ENCODE data around the gene HERC4. TPM values are rescaled to one million over a fixed set of nuclear protein-coding genes. Genes with fewer than 3 reads are reported as not detected.

Gene HERC4
- total RNA-seq, 1 donor from 2014 or later = 74.2 TPM

DNA sequence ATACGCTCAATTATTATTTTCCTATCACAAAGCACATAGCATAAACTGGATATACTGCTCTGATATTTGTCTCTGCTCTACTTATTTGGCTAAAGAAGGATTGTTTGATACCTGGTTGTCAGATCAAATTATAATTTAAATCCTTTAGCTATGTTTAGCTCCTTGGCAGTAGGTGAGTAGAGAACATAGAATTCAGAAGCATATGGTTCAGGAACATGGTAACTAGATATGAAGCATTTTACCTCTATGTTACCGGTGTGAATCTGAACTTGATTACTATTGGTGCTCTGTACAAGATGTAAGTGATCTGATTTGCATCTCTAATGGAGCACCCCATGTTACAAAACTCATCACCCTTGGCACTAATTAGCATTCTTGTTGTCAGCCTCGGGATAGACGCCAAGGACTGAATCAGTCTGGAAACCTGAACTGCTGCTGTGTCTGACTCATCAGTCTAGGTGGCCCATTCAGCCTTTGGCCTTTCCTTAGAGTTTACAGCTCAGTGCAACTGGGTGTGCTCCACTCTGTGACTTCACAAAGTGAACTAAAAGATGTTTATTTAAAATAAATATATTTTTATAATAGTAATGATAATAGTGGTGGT is 21.9 kb upstream of the HERC4 start:
- H3K4me1 Mint-ChIP-seq = no peaks in the 10 kb centered on the region
- DNase-seq (ENCODE audit: low spot score) = peak; percentile 39
- no peaks in the 10 kb centered on the region for H3K9me3 ChIP-seq (ENCODE audit: low read depth)

DNA sequence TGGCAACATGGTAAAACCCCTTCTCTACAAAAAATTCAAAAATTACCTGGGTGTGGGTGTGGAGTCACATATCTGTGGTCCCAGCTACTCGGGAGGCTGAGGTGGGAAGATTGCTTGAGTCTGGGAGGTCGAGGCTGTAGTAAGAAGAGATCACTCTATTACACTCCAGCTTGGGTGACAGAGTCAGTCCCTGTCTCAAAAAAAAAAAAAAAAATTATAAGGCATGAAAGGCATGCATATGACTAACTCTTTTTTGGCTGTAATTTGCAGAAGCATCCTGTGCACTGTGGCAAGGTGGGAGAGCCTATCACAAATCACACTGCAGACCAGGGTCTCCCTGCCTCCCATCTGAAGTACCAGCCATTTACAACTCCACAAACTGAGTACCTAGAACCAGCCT is 20.1 kb upstream of the HERC4 start:
- Histone ChIP-seq H3K27ac (no peak overlapping the region), H3K4me3 (no peak overlapping the region), H3K4me1 (no peaks in the 10 kb centered on the region), H3K79me2 (ENCODE audit: low read depth) (no peaks in the 10 kb centered on the region), H3K9ac (no peak overlapping the region), H3F3A (ENCODE audit: low read depth) (no peaks in the 10 kb centered on the region), H3K9me3 (ENCODE audit: low read depth) (no peaks in the 10 kb centered on the region), H3K4me2 (no peak overlapping the region), H2AFZ (replicated peaks) (no peak overlapping the region), H3K36me3 (no peaks in the 10 kb centered on the region), H3K27me3 (no peaks in the 10 kb centered on the region), H4K20me1 (ENCODE audit: low read depth) (no peaks in the 10 kb centered on the region)
- no peak overlapping the region for H3K27ac Mint-ChIP-seq
- H3K9me3 Mint-ChIP-seq = no peaks in the 10 kb centered on the region
- H3K4me3 Mint-ChIP-seq = no peak overlapping the region
- no peak for DNase-seq (ENCODE audit: low spot score)
- TF ChIP-seq, protein P1, sequence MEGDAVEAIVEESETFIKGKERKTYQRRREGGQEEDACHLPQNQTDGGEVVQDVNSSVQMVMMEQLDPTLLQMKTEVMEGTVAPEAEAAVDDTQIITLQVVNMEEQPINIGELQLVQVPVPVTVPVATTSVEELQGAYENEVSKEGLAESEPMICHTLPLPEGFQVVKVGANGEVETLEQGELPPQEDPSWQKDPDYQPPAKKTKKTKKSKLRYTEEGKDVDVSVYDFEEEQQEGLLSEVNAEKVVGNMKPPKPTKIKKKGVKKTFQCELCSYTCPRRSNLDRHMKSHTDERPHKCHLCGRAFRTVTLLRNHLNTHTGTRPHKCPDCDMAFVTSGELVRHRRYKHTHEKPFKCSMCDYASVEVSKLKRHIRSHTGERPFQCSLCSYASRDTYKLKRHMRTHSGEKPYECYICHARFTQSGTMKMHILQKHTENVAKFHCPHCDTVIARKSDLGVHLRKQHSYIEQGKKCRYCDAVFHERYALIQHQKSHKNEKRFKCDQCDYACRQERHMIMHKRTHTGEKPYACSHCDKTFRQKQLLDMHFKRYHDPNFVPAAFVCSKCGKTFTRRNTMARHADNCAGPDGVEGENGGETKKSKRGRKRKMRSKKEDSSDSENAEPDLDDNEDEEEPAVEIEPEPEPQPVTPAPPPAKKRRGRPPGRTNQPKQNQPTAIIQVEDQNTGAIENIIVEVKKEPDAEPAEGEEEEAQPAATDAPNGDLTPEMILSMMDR (IDR thresholded peaks at IDR 0.05) = no peak
- TF ChIP-seq EZH2 (IDR thresholded peaks at IDR 0.05) (no peak), EZH2phosphoT487 (IDR thresholded peaks at IDR 0.05) (no peak)
- H3K36me3 Mint-ChIP-seq = no peaks in the 10 kb centered on the region
- peaks cover 3% of the 10 kb centered on the region for H3K27me3 Mint-ChIP-seq (ENCODE audit: insufficient read depth, low read depth)
- H3K4me1 Mint-ChIP-seq = no peaks in the 10 kb centered on the region

More for the DNA sequence above, 21.9 kb upstream of the HERC4 start:
- Histone ChIP-seq H3K27me3 (no peaks in the 10 kb centered on the region), H3K27ac (no peak overlapping the region), H3F3A (ENCODE audit: low read depth) (no peaks in the 10 kb centered on the region), H3K9ac (no peak overlapping the region), H3K4me1 (no peaks in the 10 kb centered on the region), H3K4me2 (no peak overlapping the region), H3K4me3 (no peak overlapping the region), H3K36me3 (no peaks in the 10 kb centered on the region), H3K79me2 (ENCODE audit: low read depth) (no peaks in the 10 kb centered on the region), H2AFZ (replicated peaks) (no peak overlapping the region), H4K20me1 (ENCODE audit: low read depth) (no peaks in the 10 kb centered on the region)
- TF ChIP-seq EZH2 (IDR thresholded peaks at IDR 0.05) (no peak), EZH2phosphoT487 (IDR thresholded peaks at IDR 0.05) (no peak)
- TF ChIP-seq, protein P1 (IDR thresholded peaks at IDR 0.05) = no peak
- no peaks in the 10 kb centered on the region for H3K9me3 Mint-ChIP-seq
- H3K4me3 Mint-ChIP-seq = no peak overlapping the region
- H3K36me3 Mint-ChIP-seq = no peaks in the 10 kb centered on the region
- H3K27me3 Mint-ChIP-seq (ENCODE audit: insufficient read depth, low read depth) = peaks cover 3% of the 10 kb centered on the region
- H3K27ac Mint-ChIP-seq = no peak overlapping the region

DNA sequence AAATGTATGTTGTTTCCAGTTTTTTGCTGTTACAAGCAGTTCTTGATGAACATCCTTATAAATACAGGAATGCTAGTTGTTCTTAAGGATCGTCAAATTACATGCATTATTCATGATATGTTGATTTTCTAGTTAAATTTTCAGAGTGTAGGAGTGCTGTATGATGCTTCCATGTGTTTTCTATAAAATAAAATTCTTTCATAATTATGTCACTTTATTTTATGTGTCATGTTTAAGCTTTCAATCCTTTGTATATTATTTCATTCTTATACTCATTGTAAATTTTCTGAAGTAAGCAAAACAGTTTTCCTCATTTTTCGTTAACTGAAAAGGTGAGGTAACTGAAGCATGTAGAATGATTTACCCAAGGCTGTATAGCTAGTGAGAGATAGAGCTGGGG is 17.4 kb upstream of the HERC4 start:
- no peaks in the 10 kb centered on the region for H3F3A ChIP-seq (ENCODE audit: low read depth)
- Mint-ChIP-seq H3K9me3 (no peaks in the 10 kb centered on the region), H3K27ac (no peak overlapping the region), H3K4me1 (peaks cover 7% of the 10 kb centered on the region), H3K36me3 (no peaks in the 10 kb centered on the region), H3K4me3 (no peak overlapping the region), H3K27me3 (ENCODE audit: insufficient read depth, low read depth) (peaks cover 3% of the 10 kb centered on the region)
- H3K4me2 ChIP-seq = no peak overlapping the region
- H3K27ac ChIP-seq = no peak overlapping the region
- H3K9me3 ChIP-seq (ENCODE audit: low read depth) = no peaks in the 10 kb centered on the region
- no peaks in the 10 kb centered on the region for H3K79me2 ChIP-seq (ENCODE audit: low read depth)
- no peaks in the 10 kb centered on the region for H3K27me3 ChIP-seq
- no peaks in the 10 kb centered on the region for H3K36me3 ChIP-seq
- H3K9ac ChIP-seq = no peak overlapping the region
- no peak for TF ChIP-seq EZH2 (IDR thresholded peaks at IDR 0.05)
- TF ChIP-seq, protein P1 (IDR thresholded peaks at IDR 0.05) = no peak
- no peak for TF ChIP-seq EZH2phosphoT487 (IDR thresholded peaks at IDR 0.05)
- no peak overlapping the region for H2AFZ ChIP-seq (replicated peaks)
- no peak overlapping the region for H3K4me3 ChIP-seq
- peaks cover 11% of the 10 kb centered on the region for H3K4me1 ChIP-seq
- DNase-seq (ENCODE audit: low spot score) = no peak
- H4K20me1 ChIP-seq (ENCODE audit: low read depth) = no peaks in the 10 kb centered on the region

Measured in neural progenitor cell (in vitro differentiated cells).